HFFc6 (cell line): ENCODE measurements around the gene GOLGA6B. TPM values are rescaled to one million over a fixed set of nuclear protein-coding genes. Genes with fewer than 3 reads are reported as not detected.
"Not testable (repeated sequence)": the region's sequence is repeated elsewhere in the genome, so short reads cannot be mapped to it uniquely, and the experiment has no call there.

ENCODE experiments used
- DNase-seq: peaks from one replicate; pipeline ENCODE4 v3.0.0-alpha.2; 2018
- H3K27ac Mint-ChIP-seq: 2 replicates; pipeline ENCODE4 v1.8.0; 2020; ENCODE audit warnings: mild to moderate bottlenecking, mixed read lengths
- H3K27me3 Mint-ChIP-seq: 2 replicates; pipeline ENCODE4 v1.8.0; 2021; ENCODE audit warnings: mild to moderate bottlenecking, moderate library complexity, mixed read lengths; ENCODE audit not compliant: insufficient read depth
- H3K36me3 Mint-ChIP-seq: 2 replicates; pipeline ENCODE4 v1.8.0; 2021; ENCODE audit warnings: low read depth, mixed read lengths
- H3K4me1 Mint-ChIP-seq: 2 replicates; pipeline ENCODE4 v1.8.0; 2020; ENCODE audit warnings: low read depth, mixed read lengths
- H3K4me3 Mint-ChIP-seq: 2 replicates; pipeline ENCODE4 v1.8.0; 2020; ENCODE audit warnings: mild to moderate bottlenecking, moderate library complexity, mixed read lengths
- H3K9me3 Mint-ChIP-seq: 2 replicates; pipeline ENCODE4 v1.8.0; 2020; ENCODE audit warnings: mild to moderate bottlenecking, mixed read lengths
- CTCF ChIP-seq: fragments of 200-600 bp; sonication (generic); IDR thresholded peaks from 2 replicates; pipeline ENCODE4 v1.5.0; 2021; ENCODE audit warnings: antibody characterized with exemption, mild to moderate bottlenecking
- total RNA-seq, 6 experiments: library from RNA; stranded (reverse); fragmentation: NEBNext Ultra II Directional; extraction: Animal tissue kit (Norgen Biotek cat#: 25700); gene quantifications; 2 replicates in 1 of 6; 3 replicates in 5 of 6; pipeline ENCODE4 v1.2.3, GENCODE V29; 2021

The GOLGA6B gene
- total RNA-seq, 6 experiments from 2014 or later = not detected

GRCh38 chr15:72698938-72699337 lies 44.4 kb downstream of the GOLGA6B start:
- Mint-ChIP-seq H3K27ac (no peak overlapping the region), H3K36me3 (no peaks in the 10 kb centered on the region), H3K4me3 (no peak overlapping the region), H3K27me3 (peaks cover 4% of the 10 kb centered on the region), H3K4me1 (no peaks in the 10 kb centered on the region), H3K9me3 (no peaks in the 10 kb centered on the region)
- no peak for DNase-seq
- no peak for TF ChIP-seq CTCF

- Mint-ChIP-seq H3K36me3 (no peaks in the 10 kb centered on the region), H3K27me3 (peaks cover 4% of the 10 kb centered on the region)
These were observed 45.6 kb downstream of the GOLGA6B start for GRCh38 chr15:72700076-72700475.

DNA sequence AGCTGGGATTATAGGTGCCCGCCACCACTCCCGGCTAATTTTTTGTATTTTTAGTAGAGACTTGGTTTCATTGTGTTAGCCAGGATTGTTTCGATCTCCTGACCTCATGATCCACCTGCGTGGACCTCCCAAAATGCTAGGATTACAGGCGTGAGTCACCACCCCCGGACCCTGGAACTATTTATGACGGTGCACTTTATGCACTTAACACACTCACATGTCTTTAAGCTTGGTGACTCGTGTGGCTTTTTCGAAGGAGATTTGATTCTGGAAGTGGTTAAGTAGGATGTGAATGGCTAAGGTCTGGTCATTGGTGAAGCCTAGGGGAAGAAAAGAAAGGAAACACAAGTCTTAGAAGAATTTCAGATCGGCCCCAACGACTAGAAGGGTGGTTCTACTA lies 51.8 kb downstream of the GOLGA6B start:
- Mint-ChIP-seq H3K27me3 (peaks cover 2% of the 10 kb centered on the region), H3K4me3 (peak overlapping the region; percentile 30; the same call in 1 of the 2 replicates), H3K9me3 (no peaks in the 10 kb centered on the region), H3K36me3 (no peaks in the 10 kb centered on the region), H3K4me1 (peaks cover 34% of the 10 kb centered on the region), H3K27ac (peak overlapping the region; percentile 85)
- TF ChIP-seq CTCF = no peak
- DNase-seq = peak; percentile 27

More at GRCh38 chr15:72700076-72700475, 45.6 kb downstream of the GOLGA6B start:
- DNase-seq = no peak
- Mint-ChIP-seq H3K4me1 (no peaks in the 10 kb centered on the region), H3K27ac (no peak overlapping the region), H3K4me3 (no peak overlapping the region), H3K9me3 (no peaks in the 10 kb centered on the region)
- TF ChIP-seq CTCF = no peak

GRCh38 chr15:72708551-72709303 lies 54.2 kb downstream of the GOLGA6B start:
- H3K27me3 Mint-ChIP-seq, H3K4me3 Mint-ChIP-seq, DNase-seq, H3K27ac Mint-ChIP-seq, H3K36me3 Mint-ChIP-seq, H3K9me3 Mint-ChIP-seq: not testable (repeated sequence)
- peaks cover 34% of the 10 kb centered on the region for H3K4me1 Mint-ChIP-seq

Other genes with a start within 250 kb of the GOLGA6B start
- gene ARIH1, start 180.4 kb upstream of the GOLGA6B start, total RNA-seq = 100 to 1,000 TPM; 138 to 171 (median 159) TPM
- gene HIGD2B, start 31.5 kb downstream of the GOLGA6B start, total RNA-seq = not detected
- gene BBS4, start 31.5 kb downstream of the GOLGA6B start, total RNA-seq = 10 to 100 TPM; 10.3 to 12.9 (median 12.5) TPM
- 10 to 100 TPM; 54.6 to 59.4 (median 56.8) TPM for gene ADPGK, start 129.1 kb downstream of the GOLGA6B start, total RNA-seq